H4 (cell line): Measurements from ENCODE around the gene BMERB1. TPM values are rescaled to one million over a fixed set of nuclear protein-coding genes. Genes with fewer than 3 reads are reported as not detected.
"Not testable (repeated sequence)": the region's sequence is repeated elsewhere in the genome, so short reads cannot be mapped to it uniquely, and the experiment has no call there.

Experiments
- DNase-seq: peaks from one replicate; pipeline ENCODE4 v3.0.0-alpha.2; 2015; ENCODE audit warnings: low spot score
- total RNA-seq: library from RNA; depleted of rRNA; stranded (reverse); fragments of >200 nt; shearing (Covaris generic); gene quantifications from 2 replicates; pipeline ENCODE4 v1.2.3, GENCODE V29; 2014

BMERB1 gene
- total RNA-seq, 1 experiment from 2014 or later, result 16.4 TPM

DNA sequence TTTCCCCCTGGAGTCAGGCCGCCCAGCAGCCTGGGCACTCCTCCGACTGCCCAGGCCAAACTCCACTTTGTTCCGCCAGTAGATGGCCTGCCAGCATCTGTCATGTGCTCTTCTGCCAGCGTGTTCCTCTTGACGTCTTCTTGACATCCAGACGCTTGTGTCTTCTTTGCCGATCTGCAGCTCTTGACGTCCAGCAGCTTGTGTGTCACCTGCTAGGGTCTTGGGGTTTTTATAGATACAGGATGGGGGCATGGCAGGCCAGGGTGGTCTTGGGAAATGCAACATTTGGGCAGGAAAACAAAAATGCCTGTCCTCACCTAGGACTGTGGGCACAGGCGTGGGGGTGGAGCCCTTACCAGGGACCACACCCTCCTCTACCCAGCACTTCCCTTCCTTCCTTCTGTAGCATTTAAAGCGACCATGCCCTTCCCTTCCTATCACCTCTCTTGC lies 88.7 kb downstream of the BMERB1 start:
- no peak for DNase-seq

GRCh38 chr16:15523939-15524338 lies 89.6 kb downstream of the BMERB1 start:
- DNase-seq, result no peak

GRCh38 chr16:15524966-15525365 lies 90.6 kb downstream of the BMERB1 start:
- no peak for DNase-seq

GRCh38 chr16:15526097-15526496 lies 91.7 kb downstream of the BMERB1 start:
- no peak for DNase-seq

DNA sequence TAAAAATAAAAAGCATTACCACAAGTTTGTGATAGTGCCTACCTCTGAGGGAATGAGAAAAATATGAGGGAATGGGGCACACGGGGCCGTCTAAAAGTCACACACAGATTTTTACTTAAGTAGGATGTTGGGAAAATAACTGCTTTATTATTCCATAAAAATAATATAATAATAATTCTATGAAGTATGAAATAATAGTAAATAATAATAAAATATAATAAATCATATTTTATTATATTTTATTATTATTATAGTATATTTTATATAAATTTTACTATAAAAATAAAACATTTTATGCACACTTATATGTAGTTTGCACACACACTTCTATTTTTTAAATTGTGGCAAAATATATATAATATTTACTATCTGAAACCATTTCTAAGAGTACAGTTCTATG lies 92.3 kb downstream of the BMERB1 start:
- no peak for DNase-seq

GRCh38 chr16:15529673-15530072 lies 95.3 kb downstream of the BMERB1 start:
- no peak for DNase-seq

GRCh38 chr16:15530085-15530484 lies 95.7 kb downstream of the BMERB1 start:
- no peak for DNase-seq

DNA sequence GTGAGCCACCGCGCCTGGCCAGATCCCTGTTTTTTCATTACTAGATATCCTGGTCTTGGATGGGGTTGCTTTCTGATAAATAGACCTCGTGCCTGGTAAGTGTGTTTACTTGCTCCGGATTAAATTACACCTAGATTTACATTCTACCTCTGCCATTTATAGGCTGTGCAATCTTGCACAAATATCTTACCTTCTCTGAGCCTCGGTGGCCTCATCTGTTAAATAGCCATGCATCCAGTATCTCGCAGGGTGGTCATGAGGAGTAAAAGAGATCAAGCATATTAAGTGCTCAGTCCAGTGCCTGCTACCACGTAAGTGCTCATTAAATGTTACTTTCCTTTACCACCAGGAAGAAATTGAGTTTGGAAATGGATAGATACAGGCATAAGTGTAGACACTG lies 98.4 kb downstream of the BMERB1 start:
- DNase-seq, result no peak

DNA sequence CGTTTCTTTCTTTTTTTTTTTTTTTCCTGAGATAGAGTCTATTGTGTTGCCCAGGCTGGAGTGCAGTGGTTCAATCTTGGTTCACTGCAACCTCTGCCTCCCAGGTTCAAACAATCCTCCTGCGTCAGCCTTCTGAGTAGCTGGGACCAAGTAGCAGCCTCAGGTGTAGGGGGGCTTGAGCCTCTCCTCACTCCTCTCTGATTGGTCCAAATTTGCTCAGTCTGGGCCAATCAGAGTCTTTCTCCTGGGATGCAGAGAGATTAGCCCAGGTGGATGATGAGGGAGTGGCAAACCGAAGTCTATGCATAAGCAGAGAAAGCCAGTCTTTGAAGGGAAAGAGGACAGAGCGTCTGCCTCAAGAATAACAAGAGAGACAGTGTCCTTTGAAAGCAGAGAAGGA lies 99.0 kb downstream of the BMERB1 start:
- no peak for DNase-seq

- no peak for DNase-seq
Measured at GRCh38 chr16:15535772-15536171, 101.4 kb downstream of the BMERB1 start.

GRCh38 chr16:15536843-15537242 lies 102.5 kb downstream of the BMERB1 start:
- DNase-seq, result no peak

GRCh38 chr16:15538507-15538906 lies 104.1 kb downstream of the BMERB1 start:
- no peak for DNase-seq

- no peak for DNase-seq
Measured at GRCh38 chr16:15539197-15539596, 104.8 kb downstream of the BMERB1 start.

DNA sequence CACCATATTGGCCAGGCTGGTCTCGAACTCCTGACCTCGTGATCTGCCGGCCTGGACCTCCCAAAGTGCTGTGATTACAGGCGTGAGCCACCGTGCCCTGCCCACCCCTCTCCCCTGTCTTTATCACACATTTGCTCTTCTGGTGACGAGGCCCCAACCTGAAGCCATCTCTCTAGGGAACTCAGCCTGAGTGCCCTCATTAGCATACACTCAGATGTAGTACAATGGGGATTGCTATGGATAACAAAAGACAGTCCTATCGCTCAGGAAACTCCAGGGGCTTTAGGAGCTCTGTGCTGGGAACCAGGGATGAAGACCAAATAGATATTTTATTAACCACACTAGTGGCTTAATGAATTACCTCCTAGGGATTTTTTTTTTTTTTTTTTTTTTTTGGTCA lies 107.9 kb downstream of the BMERB1 start:
- DNase-seq, result no peak

DNA sequence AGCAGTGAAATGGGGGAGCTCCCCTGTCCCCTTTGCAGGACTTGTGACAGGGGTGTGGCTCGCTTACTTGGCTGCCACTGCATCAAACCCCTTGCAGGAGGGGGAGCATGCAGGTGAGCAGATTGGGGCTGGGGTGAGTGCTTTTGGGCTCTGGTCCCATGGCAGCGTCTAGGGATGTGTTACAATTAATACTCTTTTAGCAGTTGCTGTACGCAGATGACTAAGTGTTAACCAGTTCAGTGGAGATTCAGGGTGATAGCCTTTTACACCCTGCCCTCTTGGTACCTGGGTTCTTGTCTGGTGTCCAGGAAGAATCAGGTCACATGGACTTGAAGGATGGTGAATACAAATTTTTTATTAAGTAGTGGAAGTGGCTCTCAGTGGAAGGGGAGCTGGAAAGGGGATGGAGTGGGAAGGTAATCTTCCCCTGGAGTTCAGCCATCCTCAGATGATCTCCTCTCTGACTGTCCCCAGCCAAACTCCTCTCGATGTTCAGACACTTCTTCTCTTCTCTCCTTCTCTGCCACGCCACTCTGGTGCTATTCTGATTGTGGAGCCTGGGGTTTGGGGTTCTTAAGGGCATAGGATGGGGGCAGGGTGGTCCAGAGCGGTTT lies 108.5 kb downstream of the BMERB1 start:
- DNase-seq, result no peak

DNA sequence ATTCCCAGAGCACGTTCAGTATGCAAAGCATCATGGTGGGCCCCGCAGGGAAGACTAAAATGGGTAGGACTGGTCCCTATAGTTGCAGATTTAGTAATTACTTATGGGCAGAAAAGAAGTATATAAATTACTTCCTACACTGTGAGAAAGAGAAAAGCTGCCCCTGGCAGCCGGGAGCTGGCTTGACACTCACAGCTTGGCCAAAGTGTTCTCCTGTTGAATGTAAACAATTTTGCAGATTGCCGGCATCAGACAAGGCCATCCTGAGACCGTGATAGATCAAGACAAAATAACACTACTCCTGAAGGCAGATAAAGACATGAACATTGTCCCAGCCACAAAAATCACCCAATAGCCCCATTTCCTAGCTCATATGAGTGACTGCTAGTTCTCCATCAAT lies 110.0 kb downstream of the BMERB1 start:
- DNase-seq, result no peak

- no peak for DNase-seq
Measured at GRCh38 chr16:15545544-15545943, 111.2 kb downstream of the BMERB1 start.

GRCh38 chr16:15547072-15547767 lies 112.8 kb downstream of the BMERB1 start:
- DNase-seq, result not testable (repeated sequence)

DNA sequence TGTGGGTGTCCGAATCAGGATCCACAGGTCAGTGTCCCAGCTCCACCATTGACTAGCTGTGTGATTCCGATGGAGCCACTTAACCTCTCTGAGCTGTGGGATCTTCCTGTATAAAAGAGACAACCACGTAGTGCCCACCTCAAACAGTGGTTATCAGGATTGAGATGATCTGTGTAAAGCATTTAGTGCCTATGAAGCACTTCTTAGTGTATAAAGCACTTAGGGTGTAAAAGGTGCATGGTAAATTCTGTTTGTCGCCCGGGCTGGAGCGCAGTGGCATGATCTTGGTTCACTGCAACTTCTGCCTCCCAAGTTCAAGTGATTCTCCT lies 113.3 kb downstream of the BMERB1 start:
- DNase-seq, result no peak

- no peak for DNase-seq
Measured at GRCh38 chr16:15548482-15548891, 114.1 kb downstream of the BMERB1 start.

GRCh38 chr16:15552507-15552906 lies 118.1 kb downstream of the BMERB1 start:
- no peak for DNase-seq

DNA sequence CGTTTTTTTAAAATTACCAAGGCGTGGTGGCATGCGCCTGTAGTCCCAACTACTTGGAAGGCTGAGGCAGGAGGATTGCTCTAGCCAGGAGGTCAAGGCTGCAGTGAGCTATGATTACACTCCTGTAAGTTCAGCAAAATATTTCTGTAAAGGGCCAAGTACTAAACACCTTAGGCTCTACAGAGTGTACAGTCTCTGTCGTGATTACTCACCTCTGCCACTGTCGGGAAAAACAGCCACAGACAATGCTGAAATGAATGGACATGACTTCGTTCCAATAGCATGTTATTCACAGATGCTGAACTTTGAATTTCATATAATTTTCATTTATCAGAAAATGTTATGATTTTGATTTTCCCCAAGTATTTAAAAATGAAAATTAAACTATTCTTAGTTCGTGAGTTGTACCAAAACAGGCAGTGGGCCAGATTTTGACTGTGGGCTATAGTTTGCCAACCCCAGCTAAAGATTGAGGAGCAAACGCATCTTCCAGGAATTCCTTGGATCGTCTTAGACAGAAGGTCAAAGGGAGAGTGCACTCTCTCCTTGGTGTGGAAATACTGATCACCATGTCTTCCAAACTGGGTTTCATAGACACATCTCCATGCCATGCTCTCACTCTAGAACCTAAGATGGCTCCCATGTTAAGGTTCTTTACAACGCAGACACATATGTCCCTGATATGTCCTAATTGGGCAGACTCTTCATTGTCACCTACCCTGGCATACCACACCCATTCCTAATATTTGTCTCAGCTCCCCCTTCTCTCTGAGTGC lies 119.1 kb downstream of the BMERB1 start:
- no peak for DNase-seq

DNA sequence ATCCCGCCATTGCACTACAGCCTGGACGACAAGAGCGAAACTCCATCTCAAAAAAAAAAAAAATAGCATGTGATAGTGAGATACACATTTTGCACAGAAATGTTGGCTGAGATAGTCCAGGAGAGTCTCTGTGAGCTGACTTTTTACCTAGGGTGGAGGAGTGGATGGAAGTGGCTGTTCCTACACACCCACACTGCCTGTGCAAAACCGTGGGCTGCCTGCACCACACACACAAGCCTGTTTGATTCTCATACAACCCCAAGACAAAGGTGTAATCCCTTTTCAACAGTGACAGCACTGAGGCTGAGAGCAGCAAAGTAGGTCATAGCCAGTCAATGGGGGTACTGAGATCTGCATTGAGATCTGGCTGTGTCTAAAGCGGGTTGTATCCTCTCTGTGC lies 121.7 kb downstream of the BMERB1 start:
- DNase-seq, result no peak
